H9 (cell line): ENCODE data around the gene TNFRSF18. TPM values are rescaled to one million over a fixed set of nuclear protein-coding genes. Genes with fewer than 3 reads are reported as not detected.

Experiments
- DNase-seq: peaks from one replicate; pipeline ENCODE4 v3.0.0-alpha.2; 2017
- H2AFZ ChIP-seq: one replicate; pipeline ENCODE4 v1.6.1; 2013; ENCODE audit warnings: mild to moderate bottlenecking, low read length, control low read depth, moderate library complexity
- H2AK5ac ChIP-seq: 2 replicates; pipeline ENCODE4 v1.6.1; 2013; ENCODE audit warnings: low read length, control low read depth, mixed read lengths; ENCODE audit not compliant: insufficient read length
- H2BK120ac ChIP-seq: one replicate; pipeline ENCODE4 v1.6.1; 2013; ENCODE audit warnings: low read depth, mild to moderate bottlenecking, low read length, control low read depth, inconsistent platforms; ENCODE audit not compliant: poor library complexity, severe bottlenecking
- H2BK12ac ChIP-seq: 2 replicates; pipeline ENCODE4 v1.6.1; 2013; ENCODE audit warnings: low read length, control low read depth, mixed read lengths, low read depth; ENCODE audit not compliant: insufficient read length
- H2BK15ac ChIP-seq: 2 replicates; pipeline ENCODE4 v1.6.1; 2013; ENCODE audit warnings: low read depth, low read length, control low read depth
- H2BK20ac ChIP-seq: one replicate; pipeline ENCODE4 v1.6.1; 2013; ENCODE audit warnings: low read depth, mild to moderate bottlenecking, low read length, control low read depth, inconsistent platforms; ENCODE audit not compliant: poor library complexity, severe bottlenecking
- H2BK5ac ChIP-seq: 2 replicates; pipeline ENCODE4 v1.6.1; 2013; ENCODE audit warnings: low read length, control low read depth, mixed read lengths; ENCODE audit not compliant: insufficient read length
- H3K14ac ChIP-seq: 2 replicates; pipeline ENCODE4 v1.6.1; 2013; ENCODE audit warnings: low read length, control low read depth; ENCODE audit not compliant: insufficient read depth
- H3K18ac ChIP-seq: 2 replicates; pipeline ENCODE4 v1.6.1; 2013; ENCODE audit warnings: low read depth, mild to moderate bottlenecking, mixed read lengths, low read length, control low read depth; ENCODE audit not compliant: insufficient read length
- H3K23ac ChIP-seq: 2 replicates; pipeline ENCODE4 v1.6.1; 2013; ENCODE audit warnings: low read length, control low read depth, mixed read lengths, low read depth; ENCODE audit not compliant: insufficient read length
- H3K23me2 ChIP-seq: 2 replicates; pipeline ENCODE4 v1.6.1; 2013; ENCODE audit warnings: low read depth, mild to moderate bottlenecking, mixed read lengths, low read length, control low read depth; ENCODE audit not compliant: insufficient read length, poor library complexity, severe bottlenecking
- H3K27ac ChIP-seq: 2 replicates; pipeline ENCODE4 v1.5.1; 2013; ENCODE audit warnings: low read length, control low read depth, mixed read lengths, low read depth; ENCODE audit not compliant: insufficient read length
- H3K27me3 ChIP-seq: 2 replicates; pipeline ENCODE4 v1.6.1; 2013; ENCODE audit warnings: low read length, control low read depth, inconsistent platforms; ENCODE audit not compliant: insufficient read depth
- H3K4ac ChIP-seq: 2 replicates; pipeline ENCODE4 v1.6.1; 2013; ENCODE audit warnings: low read depth, mild to moderate bottlenecking, control low read depth, inconsistent platforms, low read length, moderate library complexity
- H3K4me1 ChIP-seq: 2 replicates; pipeline ENCODE4 v1.6.1; 2013; ENCODE audit warnings: low read length, control low read depth, inconsistent platforms; ENCODE audit not compliant: insufficient read depth
- H3K4me2 ChIP-seq: 2 replicates; pipeline ENCODE4 v1.6.1; 2013; ENCODE audit warnings: low read length, control low read depth, mixed read lengths; ENCODE audit not compliant: insufficient read length, insufficient read depth
- H3K56ac ChIP-seq: 2 replicates; pipeline ENCODE4 v1.6.1; 2013; ENCODE audit warnings: low read depth, mild to moderate bottlenecking, mixed read lengths, low read length, control low read depth; ENCODE audit not compliant: insufficient read length
- H3K79me1 ChIP-seq: 2 replicates; pipeline ENCODE4 v1.6.1; 2013; ENCODE audit warnings: low read depth, mild to moderate bottlenecking, moderate library complexity, low read length, control low read depth, inconsistent platforms; ENCODE audit not compliant: insufficient read depth, poor library complexity, severe bottlenecking
- H3K79me2 ChIP-seq: 2 replicates; pipeline ENCODE4 v1.6.1; 2013; ENCODE audit warnings: low read length, control low read depth, inconsistent platforms; ENCODE audit not compliant: insufficient read depth
- H3K9ac ChIP-seq: 2 replicates; pipeline ENCODE4 v1.6.1; 2013; ENCODE audit warnings: low read length, control low read depth, mixed read lengths; ENCODE audit not compliant: insufficient read length; ENCODE audit errors: extremely low read depth
- H3K9me3 ChIP-seq: one replicate; pipeline ENCODE4 v1.6.1; 2013; ENCODE audit warnings: low read depth, low read length, inconsistent platforms; ENCODE audit not compliant: control insufficient read depth
- H3T11ph ChIP-seq: one replicate; pipeline ENCODE4 v1.6.1; 2013; ENCODE audit warnings: mild to moderate bottlenecking, low read length, control low read depth, inconsistent platforms
- H4K20me1 ChIP-seq: one replicate; pipeline ENCODE4 v1.6.1; 2013; ENCODE audit not compliant: control insufficient read depth, insufficient read length, insufficient read depth
- H4K5ac ChIP-seq: 2 replicates; pipeline ENCODE4 v1.6.1; 2013; ENCODE audit warnings: low read depth, mild to moderate bottlenecking, mixed read lengths, low read length, control low read depth; ENCODE audit not compliant: insufficient read length
- H4K8ac ChIP-seq: replicated peaks from 2 replicates; pipeline ENCODE4 v1.6.1; 2013; ENCODE audit warnings: low read length, control low read depth, mixed read lengths, low read depth; ENCODE audit not compliant: insufficient read length
- H4K91ac ChIP-seq: 2 replicates; pipeline ENCODE4 v1.6.1; 2013; ENCODE audit warnings: low read depth, mild to moderate bottlenecking, moderate library complexity, mixed read lengths, low read length, control low read depth; ENCODE audit not compliant: insufficient read length
- H3K27ac Mint-ChIP-seq, 3 experiments: 2 replicates in 2 of 3; 3 replicates in 1 of 3; pipeline ENCODE4 v1.8.0; 2020 to 2021; ENCODE audit warnings: mixed read lengths in 3 of 3, mild to moderate bottlenecking in 1 of 3, moderate library complexity in 1 of 3
- H3K27me3 Mint-ChIP-seq: 2 replicates; pipeline ENCODE4 v1.8.0; 2021; ENCODE audit warnings: low read depth, mild to moderate bottlenecking, moderate library complexity, mixed read lengths
- H3K36me3 Mint-ChIP-seq, 3 experiments: 2 replicates in 2 of 3; 3 replicates in 1 of 3; pipeline ENCODE4 v1.8.0; 2020 to 2021; ENCODE audit warnings: low read depth in 3 of 3, mixed read lengths in 3 of 3; ENCODE audit not compliant: insufficient read depth in 1 of 3
- H3K4me1 Mint-ChIP-seq, 2 experiments: 2 replicates each; pipeline ENCODE4 v1.8.0; 2020; ENCODE audit warnings: mixed read lengths in 2 of 2
- H3K4me3 Mint-ChIP-seq, 2 experiments: 2 replicates in 1 of 2; 3 replicates in 1 of 2; pipeline ENCODE4 v1.8.0; 2020 to 2021; ENCODE audit warnings: mild to moderate bottlenecking in 2 of 2, mixed read lengths in 2 of 2, moderate library complexity in 1 of 2
- H3K9me3 Mint-ChIP-seq, 2 experiments: 2 replicates in 1 of 2; 3 replicates in 1 of 2; pipeline ENCODE4 v1.8.0; 2020; ENCODE audit warnings: mild to moderate bottlenecking in 2 of 2, mixed read lengths in 2 of 2, moderate library complexity in 1 of 2
- WGBS: extraction: QIAGEN DNeasy Blood & Tissue Kit; methylation state at CpG from one replicate; pipeline ENCODE4 v1.1.7; 2013; ENCODE audit warnings: missing lambda C conversion rate, low lambda C conversion rate, mixed read lengths; ENCODE audit not compliant: insufficient read length; ENCODE audit errors: extremely low coverage; 5-methylcytosine and 5-hydroxymethylcytosine counted together
- total RNA-seq: library from RNA; stranded (reverse); gene quantifications from 2 replicates; pipeline ENCODE4 v1.2.1, GENCODE V29; 2021
- TF ChIP-seq, protein P1 (sequence below): fragments of 200-600 bp; sonication (generic); conservative IDR thresholded peaks from 3 replicates; pipeline ENCODE4 v1.8.0; 2021; ENCODE audit warnings: antibody characterized with exemption, mild to moderate bottlenecking

Gene TNFRSF18
- total RNA-seq, 1 experiment from 2014 or later = 2.0 TPM

DNA sequence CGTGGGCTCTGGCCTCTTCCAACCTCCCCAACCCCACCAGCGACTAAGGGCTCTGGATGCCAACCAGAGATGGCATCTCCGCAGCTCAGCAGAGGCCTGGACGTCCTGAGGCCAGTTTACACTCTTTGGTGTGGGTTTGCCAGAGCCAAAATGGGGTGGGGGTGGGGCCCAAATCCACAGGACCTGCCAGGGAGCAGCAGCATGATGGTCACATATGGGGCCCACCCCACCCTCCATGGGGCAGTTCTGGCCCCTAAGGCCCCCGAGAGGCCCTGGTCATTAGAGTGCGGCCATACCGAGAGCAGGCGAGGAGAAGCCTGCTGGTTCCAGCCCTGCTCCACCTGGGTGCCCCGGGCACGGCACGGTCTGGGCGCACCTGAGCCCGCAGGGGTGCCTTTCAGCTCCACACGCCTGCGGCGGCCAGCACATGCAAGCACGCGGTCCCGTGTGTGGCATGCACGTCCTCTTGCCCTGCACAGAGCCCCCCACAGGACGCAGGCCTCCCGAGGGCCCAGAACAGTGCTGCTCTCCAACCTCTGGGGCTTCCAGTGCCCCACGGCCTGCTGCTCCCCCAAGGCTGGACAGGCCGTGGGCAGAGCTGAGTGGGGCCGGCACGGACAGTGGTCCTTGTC is 35.3 kb upstream of the TNFRSF18 start:
- no peak overlapping the region for H4K91ac ChIP-seq

More for the DNA sequence above, 35.3 kb upstream of the TNFRSF18 start:
- Histone ChIP-seq H3K4me2 (no peak overlapping the region), H3K18ac (no peak overlapping the region), H3K9ac (no peak overlapping the region), H2AK5ac (no peak overlapping the region), H3K79me2 (no peaks in the 10 kb centered on the region), H3K27me3 (no peaks in the 10 kb centered on the region), H3K4ac (no peak overlapping the region), H3K9me3 (no peaks in the 10 kb centered on the region), H2AFZ (no peak overlapping the region), H3K27ac (no peak overlapping the region), H4K20me1 (no peaks in the 10 kb centered on the region), H2BK5ac (no peak overlapping the region), H3K56ac (no peak overlapping the region), H2BK15ac (no peak overlapping the region), H3K79me1 (no peaks in the 10 kb centered on the region), H3K23ac (no peak overlapping the region), H3T11ph (no peak overlapping the region), H2BK12ac (no peak overlapping the region), H2BK120ac (no peak overlapping the region), H4K5ac (no peak overlapping the region), H3K14ac (no peak overlapping the region), H3K23me2 (no peaks in the 10 kb centered on the region), H4K8ac (no peak overlapping the region), H2BK20ac (no peak overlapping the region), H3K4me1 (no peaks in the 10 kb centered on the region)
- WGBS = no CpG with 5 or more reads among the region's 26 CpGs
- Mint-ChIP-seq H3K27me3 (peaks cover 6% of the 10 kb centered on the region), H3K36me3 (no peaks in the 10 kb centered on the region), H3K4me3 (no peak overlapping the region), H3K9me3 (no peaks in the 10 kb centered on the region), H3K27ac (no peak overlapping the region), H3K4me1 (peaks cover 0 to 9% of the 10 kb centered on the region in 2 experiments)
- no peak for DNase-seq
- TF ChIP-seq, protein P1, sequence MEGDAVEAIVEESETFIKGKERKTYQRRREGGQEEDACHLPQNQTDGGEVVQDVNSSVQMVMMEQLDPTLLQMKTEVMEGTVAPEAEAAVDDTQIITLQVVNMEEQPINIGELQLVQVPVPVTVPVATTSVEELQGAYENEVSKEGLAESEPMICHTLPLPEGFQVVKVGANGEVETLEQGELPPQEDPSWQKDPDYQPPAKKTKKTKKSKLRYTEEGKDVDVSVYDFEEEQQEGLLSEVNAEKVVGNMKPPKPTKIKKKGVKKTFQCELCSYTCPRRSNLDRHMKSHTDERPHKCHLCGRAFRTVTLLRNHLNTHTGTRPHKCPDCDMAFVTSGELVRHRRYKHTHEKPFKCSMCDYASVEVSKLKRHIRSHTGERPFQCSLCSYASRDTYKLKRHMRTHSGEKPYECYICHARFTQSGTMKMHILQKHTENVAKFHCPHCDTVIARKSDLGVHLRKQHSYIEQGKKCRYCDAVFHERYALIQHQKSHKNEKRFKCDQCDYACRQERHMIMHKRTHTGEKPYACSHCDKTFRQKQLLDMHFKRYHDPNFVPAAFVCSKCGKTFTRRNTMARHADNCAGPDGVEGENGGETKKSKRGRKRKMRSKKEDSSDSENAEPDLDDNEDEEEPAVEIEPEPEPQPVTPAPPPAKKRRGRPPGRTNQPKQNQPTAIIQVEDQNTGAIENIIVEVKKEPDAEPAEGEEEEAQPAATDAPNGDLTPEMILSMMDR = no peak
